Ascending aorta (tissue), 2 donors: Measurements from ENCODE around the gene GSTT4. TPM values are rescaled to one million over a fixed set of nuclear protein-coding genes. Genes with fewer than 3 reads are reported as not detected.
A peak's percentile ranks its signal among the peaks of the same experiment; 100 is the strongest.

ENCODE experiments used
- DNase-seq, 2 donors: peaks; one replicate each; pipeline ENCODE4 v3.0.0-alpha.2; 2019; ENCODE audit warnings: low spot score in 2 of 2
- H3K27ac ChIP-seq, 2 donors: fragments of 200-600 bp; sonication (generic); one replicate each; pipeline ENCODE4 v1.5.1; 2016 to 2017; ENCODE audit warnings: mild to moderate bottlenecking in 1 of 2
- H3K27me3 ChIP-seq: fragments of 200-600 bp; sonication (generic); one replicate; pipeline ENCODE4 v1.5.1; 2017
- H3K36me3 ChIP-seq, 2 donors: fragments of 200-600 bp; sonication (generic); one replicate each; pipeline ENCODE4 v1.5.1; 2016
- H3K4me1 ChIP-seq, 2 donors: fragments of 200-600 bp; sonication (generic); one replicate each; pipeline ENCODE4 v1.5.1; 2016 to 2017; ENCODE audit warnings: mild to moderate bottlenecking in 1 of 2
- H3K4me3 ChIP-seq, 2 donors: fragments of 200-600 bp; sonication (generic); one replicate each; pipeline ENCODE4 v1.5.1; 2016 to 2017; ENCODE audit warnings: mild to moderate bottlenecking in 1 of 2
- H3K9me3 ChIP-seq, 2 donors: fragments of 200-600 bp; sonication (generic); one replicate each; pipeline ENCODE4 v1.5.1; 2016
- CTCF ChIP-seq, 3 experiments: fragments of 200-600 bp in 2 of 3; fragments of 450-650 bp in 1 of 3; sonication (generic) in 2 of 3; IDR thresholded peaks; one replicate each; pipeline ENCODE4 v1.5.1; 2016 to 2019; ENCODE audit warnings: antibody characterized with exemption in 3 of 3, mild to moderate bottlenecking in 1 of 3, moderate library complexity in 1 of 3
- intact Hi-C: fragments of 100-400 bp; cut with DNase I; formaldehyde crosslinking; loops from one replicate; pipeline ENCODE4 v1.15.1; 2023
- total RNA-seq: library from RNA; depleted of rRNA; stranded (reverse); fragments of >200 nt; gene quantifications from one replicate; pipeline ENCODE4 v1.1.0, GENCODE V29; 2016

The GSTT4 gene
- total RNA-seq, result not detected

DNA sequence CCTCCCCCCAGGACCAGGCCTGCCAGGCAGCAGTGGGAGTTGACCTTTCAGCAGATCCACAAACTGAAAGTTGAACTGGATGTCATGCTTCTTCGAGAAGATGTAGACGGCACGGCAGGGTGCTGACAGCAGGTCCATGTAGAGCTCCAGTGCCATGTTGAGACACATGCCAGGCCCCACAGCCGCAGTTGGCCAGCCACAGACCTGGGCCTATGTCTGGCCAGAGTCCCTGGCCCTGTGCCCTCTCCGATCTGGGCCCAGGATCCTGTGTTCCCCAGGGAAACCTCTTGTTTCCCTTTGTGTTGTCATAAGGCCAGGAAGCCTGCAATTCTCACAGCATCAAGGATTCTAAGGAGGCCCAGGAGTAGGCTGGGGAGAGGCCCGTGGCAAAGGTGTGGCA is at the start of gene GSTT4:
Gene GSTT4 (minus strand): TSS at position 253 of the 400 bp plus-strand sequence. CDS start 97 bp downstream, at position 156.
- H3K4me3 ChIP-seq, result peak within 1 kb of the TSS in 1 of 2 donors; percentile 28
- intact Hi-C loops, result no loop called here
- peak within 1 kb of the TSS; percentile 42 to 54 for H3K27ac ChIP-seq
- no peak for TF ChIP-seq CTCF (IDR thresholded peaks at IDR 0.05)
- DNase-seq, result no peak
- H3K27me3 ChIP-seq, result no peaks in the 10 kb centered on the region
- no peaks in the 10 kb centered on the region for H3K36me3 ChIP-seq
- no peaks in the 10 kb centered on the region for H3K9me3 ChIP-seq
- H3K4me1 ChIP-seq, result peaks cover 0 to 5% of the 10 kb centered on the region in 2 donors

DNA sequence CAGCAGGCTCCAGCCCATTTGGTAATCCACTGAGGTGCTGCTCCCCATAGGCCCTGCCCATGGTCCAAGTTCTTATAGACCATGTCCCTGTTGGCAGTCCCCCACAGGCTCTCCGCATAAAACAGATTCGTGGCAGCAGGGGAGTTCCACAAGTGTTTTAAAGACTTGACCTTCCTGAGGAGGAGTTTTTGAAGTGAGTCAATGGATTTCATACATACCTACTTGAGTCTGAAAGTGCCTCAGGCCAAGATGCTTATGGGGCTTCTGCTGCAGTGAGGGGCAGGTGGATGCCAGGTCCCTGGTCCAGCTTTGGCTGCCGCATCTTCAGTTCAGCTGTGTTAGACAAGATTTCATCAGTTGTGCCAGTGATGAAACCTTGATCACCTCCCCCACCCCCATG is 49.1 kb upstream of the GSTT4 start:
- no peak for DNase-seq
- intact Hi-C loops, result no loop called here
- Histone ChIP-seq H3K4me1 (peaks cover 0 to 12% of the 10 kb centered on the region in 2 donors), H3K4me3 (no peak overlapping the region), H3K27ac (no peak overlapping the region), H3K36me3 (peaks cover 53 to 68% of the 10 kb centered on the region in 2 donors), H3K27me3 (no peaks in the 10 kb centered on the region), H3K9me3 (no peaks in the 10 kb centered on the region)
- TF ChIP-seq CTCF (IDR thresholded peaks at IDR 0.05), result no peak

- TF ChIP-seq CTCF (IDR thresholded peaks at IDR 0.05), result no peak
- Histone ChIP-seq H3K4me1 (peaks cover 0 to 8% of the 10 kb centered on the region in 2 donors), H3K27me3 (no peaks in the 10 kb centered on the region), H3K27ac (no peak overlapping the region), H3K9me3 (no peaks in the 10 kb centered on the region), H3K36me3 (peaks cover 53 to 72% of the 10 kb centered on the region in 2 donors), H3K4me3 (no peak overlapping the region)
- intact Hi-C loops, result no loop called here
- DNase-seq, result no peak
Measured at GRCh38 chr22:24053481-24054226, 48.4 kb upstream of the GSTT4 start.

GRCh38 chr22:24051568-24051967 is 46.3 kb upstream of the GSTT4 start:
- H3K36me3 ChIP-seq, result peaks cover 38 to 63% of the 10 kb centered on the region in 2 donors
- H3K9me3 ChIP-seq, result no peaks in the 10 kb centered on the region
- H3K4me3 ChIP-seq, result no peak overlapping the region
- no peak for TF ChIP-seq CTCF (IDR thresholded peaks at IDR 0.05)
- H3K27ac ChIP-seq, result peak overlapping the region in 1 of 2 donors; percentile 87
- DNase-seq, result peak in 1 of 2 donors; percentile 90
- peaks cover 0 to 6% of the 10 kb centered on the region in 2 donors for H3K4me1 ChIP-seq
- H3K27me3 ChIP-seq, result no peaks in the 10 kb centered on the region
- intact Hi-C loops, result no loop called here

GRCh38 chr22:24051028-24051427 is 45.8 kb upstream of the GSTT4 start:
- Histone ChIP-seq H3K27me3 (no peaks in the 10 kb centered on the region), H3K27ac (peak overlapping the region in 1 of 2 donors; percentile 87), H3K4me1 (peaks cover 0 to 6% of the 10 kb centered on the region in 2 donors), H3K36me3 (peaks cover 32 to 58% of the 10 kb centered on the region in 2 donors), H3K9me3 (no peaks in the 10 kb centered on the region), H3K4me3 (no peak overlapping the region)
- no peak for TF ChIP-seq CTCF (IDR thresholded peaks at IDR 0.05)
- no peak for DNase-seq
- intact Hi-C loops, result no loop called here
